ENCODE data around the gene RCCD1. TPM values are rescaled to one million over a fixed set of nuclear protein-coding genes. Genes with fewer than 3 reads are reported as not detected.

Gene RCCD1
- total RNA-seq, 3 donors from 2014 or later = 5.3 to 9.8 (median 7.9) TPM

- no peaks in the 10 kb centered on the region for H3K4me1 ChIP-seq
- DNase-seq (ENCODE audit: low spot score in 2 of 2) = no peak
- intact Hi-C loops (cut with DNase I; ENCODE audit: low total_unique reads) = no loop called here
- peaks cover 20% of the 10 kb centered on the region for H3K36me3 ChIP-seq
- H3K27ac ChIP-seq = no peak overlapping the region
- no peaks in the 10 kb centered on the region for H3K9me3 ChIP-seq
- no peak for TF ChIP-seq POLR2A (IDR thresholded peaks at IDR 0.05)
- TF ChIP-seq CTCF (IDR thresholded peaks at IDR 0.05) = no peak
- no peak for TF ChIP-seq POLR2AphosphoS5 (IDR thresholded peaks at IDR 0.05)
- H3K4me3 ChIP-seq = no peak overlapping the region
- H3K27me3 ChIP-seq = no peaks in the 10 kb centered on the region
Measured at GRCh38 chr15:90915216-90915807, 39.4 kb upstream of the RCCD1 start.

GRCh38 chr15:90915808-90916440 lies 38.8 kb upstream of the RCCD1 start:
- H3K9me3 ChIP-seq = no peaks in the 10 kb centered on the region
- intact Hi-C loops (cut with DNase I; ENCODE audit: low total_unique reads) = no loop called here
- DNase-seq (ENCODE audit: low spot score in 2 of 2) = no peak
- no peaks in the 10 kb centered on the region for H3K4me1 ChIP-seq
- TF ChIP-seq CTCF (IDR thresholded peaks at IDR 0.05) (no peak), POLR2AphosphoS5 (IDR thresholded peaks at IDR 0.05) (no peak), POLR2A (IDR thresholded peaks at IDR 0.05) (no peak)
- H3K36me3 ChIP-seq = peaks cover 20% of the 10 kb centered on the region
- H3K4me3 ChIP-seq = no peak overlapping the region
- H3K27ac ChIP-seq = no peak overlapping the region
- no peaks in the 10 kb centered on the region for H3K27me3 ChIP-seq

DNA sequence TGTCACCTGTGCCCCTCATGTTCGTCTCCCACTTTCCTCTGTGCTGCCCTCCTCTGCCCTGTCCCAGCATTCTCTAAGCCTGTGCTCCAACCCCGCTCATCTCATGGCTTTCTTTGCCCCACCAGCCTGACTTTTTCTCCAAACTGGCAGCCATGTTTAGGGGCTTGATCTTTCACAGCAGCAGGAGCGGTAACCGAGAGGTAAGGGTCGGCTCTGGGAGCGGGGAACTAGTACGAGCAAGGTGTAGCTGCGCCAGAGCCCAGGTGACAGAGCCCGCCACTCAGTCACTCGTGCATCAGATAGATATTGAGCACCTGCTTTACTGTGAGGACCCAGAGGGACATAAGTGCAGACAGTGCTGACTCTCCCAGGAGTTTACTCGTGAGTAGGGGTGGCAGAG lies 38.2 kb upstream of the RCCD1 start:
- intact Hi-C loops (cut with DNase I; ENCODE audit: low total_unique reads) = no loop called here
- Histone ChIP-seq H3K9me3 (no peaks in the 10 kb centered on the region), H3K27me3 (no peaks in the 10 kb centered on the region), H3K4me1 (no peaks in the 10 kb centered on the region), H3K4me3 (no peak overlapping the region), H3K27ac (no peak overlapping the region), H3K36me3 (peaks cover 20% of the 10 kb centered on the region)
- TF ChIP-seq POLR2AphosphoS5 (IDR thresholded peaks at IDR 0.05) (no peak), POLR2A (IDR thresholded peaks at IDR 0.05) (no peak), CTCF (IDR thresholded peaks at IDR 0.05) (no peak)
- DNase-seq (ENCODE audit: low spot score in 2 of 2) = no peak

GRCh38 chr15:90917569-90917968 lies 37.1 kb upstream of the RCCD1 start:
- Histone ChIP-seq H3K9me3 (no peaks in the 10 kb centered on the region), H3K27ac (no peak overlapping the region), H3K4me3 (no peak overlapping the region), H3K27me3 (no peaks in the 10 kb centered on the region), H3K4me1 (no peaks in the 10 kb centered on the region), H3K36me3 (peaks cover 11% of the 10 kb centered on the region)
- TF ChIP-seq CTCF (IDR thresholded peaks at IDR 0.05) (no peak), POLR2A (IDR thresholded peaks at IDR 0.05) (no peak), POLR2AphosphoS5 (IDR thresholded peaks at IDR 0.05) (no peak)
- DNase-seq (ENCODE audit: low spot score in 2 of 2) = no peak
- intact Hi-C loops (cut with DNase I; ENCODE audit: low total_unique reads) = no loop called here

DNA sequence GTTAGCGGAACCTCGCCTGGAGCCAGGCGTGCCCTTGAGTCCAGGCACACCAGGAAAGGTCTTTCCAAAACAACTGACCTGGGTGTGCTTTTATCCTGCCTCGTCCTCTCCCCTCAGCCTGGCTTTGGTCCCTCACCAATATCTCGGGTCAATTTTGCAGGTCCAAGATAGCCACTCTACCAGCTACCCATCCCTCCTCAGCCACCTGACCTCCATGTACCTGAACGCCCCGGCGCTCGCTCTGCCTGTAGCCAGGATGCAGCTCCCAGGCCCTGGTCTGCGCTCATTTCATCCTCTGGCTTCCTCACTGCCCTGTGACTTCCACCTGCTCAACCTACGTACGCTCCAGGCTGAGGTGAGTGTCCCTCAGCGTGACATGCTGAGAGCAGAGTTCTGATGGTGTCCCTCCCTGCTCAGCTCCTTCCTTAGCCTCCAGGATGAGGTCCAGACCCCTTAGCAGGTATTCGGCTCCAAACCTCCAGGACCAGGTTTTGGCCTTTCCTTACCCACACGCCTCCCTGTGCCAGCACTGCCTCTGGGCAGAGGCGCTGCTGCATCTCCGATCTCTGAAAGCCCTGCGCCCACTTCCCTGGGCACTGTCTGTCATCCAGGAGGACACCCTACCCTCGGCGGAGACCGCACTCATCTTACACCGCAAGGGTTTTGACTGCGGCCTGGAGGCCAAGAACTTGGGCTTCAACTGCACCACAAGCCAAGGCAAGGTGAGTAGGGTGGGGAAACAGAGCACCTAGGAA lies 36.5 kb upstream of the RCCD1 start:
- H3K27ac ChIP-seq = no peak overlapping the region
- peaks cover 5% of the 10 kb centered on the region for H3K36me3 ChIP-seq
- no peak overlapping the region for H3K4me3 ChIP-seq
- DNase-seq (ENCODE audit: low spot score in 2 of 2) = no peak
- intact Hi-C loops (cut with DNase I; ENCODE audit: low total_unique reads) = no loop called here
- H3K27me3 ChIP-seq = no peaks in the 10 kb centered on the region
- H3K4me1 ChIP-seq = no peaks in the 10 kb centered on the region
- no peak for TF ChIP-seq CTCF (IDR thresholded peaks at IDR 0.05)
- no peak for TF ChIP-seq POLR2A (IDR thresholded peaks at IDR 0.05)
- no peak for TF ChIP-seq POLR2AphosphoS5 (IDR thresholded peaks at IDR 0.05)
- H3K9me3 ChIP-seq = no peaks in the 10 kb centered on the region

All from breast epithelium (tissue), 4 donors.